IMR-90 (cell line): ENCODE data around the gene ANAPC5. TPM values are rescaled to one million over a fixed set of nuclear protein-coding genes. Genes with fewer than 3 reads are reported as not detected.
A peak's percentile ranks its signal among the peaks of the same experiment; 100 is the strongest.

Source experiments
- ATAC-seq: fragments of 200-7000 bp; cut with Tn5 transposase; 2 replicates; pipeline ENCODE4 v1.9.1; 2020; ENCODE audit warnings: low read depth, mild to moderate bottlenecking, moderate library complexity
- BruUV-seq: library from RNA; stranded (reverse); fragments of 400-500 nt; replicated peaks from 2 replicates; lab custom pipeline; 2021; lab: Mats Ljungman, UMichigan
- CTCF ChIA-PET: fragments of 300-600 bp; formaldehyde crosslinking; extraction: SDS; loops from one replicate; lab custom pipeline; 2021; ENCODE audit warnings: antibody characterized with exemption; lab: Yijun Ruan, JAX
- POLR2A ChIA-PET: fragments of 300-600 bp; sonication (Branson Sonifier 250); formaldehyde crosslinking; loops from one replicate; lab custom pipeline; 2022; ENCODE audit warnings: antibody characterized with exemption; ENCODE audit not compliant: unreplicated experiment; lab: Charles Lee
- DNase-seq: peaks from one replicate; pipeline ENCODE4 v3.0.0; 2013
- H2AFZ ChIP-seq: replicated peaks from 2 replicates; pipeline ENCODE3; 2013; ENCODE audit warnings: low read length, mild to moderate bottlenecking; ENCODE audit not compliant: poor library complexity
- H2AK5ac ChIP-seq: 2 replicates; pipeline ENCODE4 v1.6.1; 2013; ENCODE audit warnings: low read depth, low read length, inconsistent platforms
- H2AK9ac ChIP-seq: replicated peaks from 2 replicates; pipeline ENCODE3; 2013; ENCODE audit warnings: mild to moderate bottlenecking, low read depth, low read length, moderate library complexity; ENCODE audit not compliant: poor library complexity
- H2BK120ac ChIP-seq: 2 replicates; pipeline ENCODE4 v1.6.1; 2013; ENCODE audit warnings: low read depth, low read length, inconsistent platforms
- H2BK15ac ChIP-seq: 3 replicates; pipeline ENCODE4 v1.6.1; 2013; ENCODE audit warnings: low read depth, low read length, inconsistent platforms
- H2BK20ac ChIP-seq: 2 replicates; pipeline ENCODE4 v1.6.1; 2013; ENCODE audit warnings: low read depth, mild to moderate bottlenecking, inconsistent platforms, low read length, moderate library complexity
- H2BK5ac ChIP-seq: 2 replicates; pipeline ENCODE4 v1.6.1; 2013; ENCODE audit warnings: mild to moderate bottlenecking, low read depth, low read length, inconsistent platforms; ENCODE audit not compliant: poor library complexity, severe bottlenecking
- H3K14ac ChIP-seq: replicated peaks from 2 replicates; pipeline ENCODE4 v1.6.1; 2013; ENCODE audit warnings: low read depth, low read length, inconsistent platforms
- H3K18ac ChIP-seq: 2 replicates; pipeline ENCODE4 v1.6.1; 2013; ENCODE audit warnings: low read depth, low read length, control low read depth
- H3K23ac ChIP-seq: 2 replicates; pipeline ENCODE4 v1.6.1; 2013; ENCODE audit warnings: low read depth, low read length, inconsistent platforms
- H3K27ac ChIP-seq: 2 replicates; pipeline ENCODE4 v1.5.1; 2013; ENCODE audit warnings: mild to moderate bottlenecking, control low read depth, low read length; ENCODE audit not compliant: insufficient read depth
- H3K27me3 ChIP-seq: 2 replicates; pipeline ENCODE4 v1.6.1; 2013; ENCODE audit warnings: low read length; ENCODE audit not compliant: control insufficient read depth, insufficient read depth
- H3K36me3 ChIP-seq: 2 replicates; pipeline ENCODE4 v1.6.1; 2013; ENCODE audit warnings: low read length, mixed read lengths; ENCODE audit not compliant: control insufficient read depth, insufficient read depth
- H3K4ac ChIP-seq: 2 replicates; pipeline ENCODE4 v1.6.1; 2013; ENCODE audit warnings: low read depth, low read length, inconsistent platforms
- H3K4me1 ChIP-seq: 2 replicates; pipeline ENCODE4 v1.6.1; 2013; ENCODE audit warnings: low read length, mixed read lengths; ENCODE audit not compliant: control insufficient read depth, insufficient read depth
- H3K4me2 ChIP-seq: 2 replicates; pipeline ENCODE4 v1.6.1; 2013; ENCODE audit warnings: low read depth, mild to moderate bottlenecking, control low read depth, low read length, moderate library complexity
- H3K4me3 ChIP-seq: 2 replicates; pipeline ENCODE4 v1.5.1; 2013; ENCODE audit warnings: low read depth, mild to moderate bottlenecking, control low read depth, low read length, moderate library complexity; ENCODE audit not compliant: insufficient read depth
- H3K56ac ChIP-seq: 2 replicates; pipeline ENCODE4 v1.6.1; 2013; ENCODE audit warnings: low read length, inconsistent platforms; ENCODE audit not compliant: insufficient read depth; ENCODE audit errors: extremely low read depth
- H3K79me1 ChIP-seq, 2 experiments: 2 replicates each; pipeline ENCODE4 v1.6.1; 2013; ENCODE audit warnings: low read length in 2 of 2, inconsistent platforms in 1 of 2, low read depth in 1 of 2
- H3K9ac ChIP-seq: 2 replicates; pipeline ENCODE4 v1.6.1; 2013; ENCODE audit warnings: low read depth, low read length, control low read depth
- H3K9me1 ChIP-seq: 2 replicates; pipeline ENCODE4 v1.6.1; 2013; ENCODE audit warnings: low read length, inconsistent platforms; ENCODE audit not compliant: insufficient read depth
- H3K9me3 ChIP-seq: 2 replicates; pipeline ENCODE4 v1.6.1; 2013; ENCODE audit warnings: low read length; ENCODE audit not compliant: control insufficient read depth, insufficient read depth
- H4K20me1 ChIP-seq: 2 replicates; pipeline ENCODE4 v1.6.1; 2013; ENCODE audit warnings: low read length, inconsistent platforms; ENCODE audit not compliant: insufficient read depth
- H4K5ac ChIP-seq: 2 replicates; pipeline ENCODE4 v1.6.1; 2013; ENCODE audit warnings: mild to moderate bottlenecking, low read depth, low read length, control low read depth
- H4K8ac ChIP-seq, 2 experiments: 2 replicates each; pipeline ENCODE4 v1.6.1; 2013; ENCODE audit warnings: low read depth in 2 of 2, low read length in 2 of 2, control low read depth in 1 of 2, inconsistent platforms in 1 of 2
- H4K91ac ChIP-seq: 2 replicates; pipeline ENCODE4 v1.6.1; 2013; ENCODE audit warnings: low read depth, low read length, inconsistent platforms; ENCODE audit not compliant: insufficient read depth
- CHD1 ChIP-seq: IDR thresholded peaks from 2 replicates; pipeline ENCODE4 v1.6.1; 2012; ENCODE audit warnings: low read depth, low read length, improper control_type of control experiment
- MAFK ChIP-seq: IDR thresholded peaks from 2 replicates; pipeline ENCODE4 v1.6.1; 2012; ENCODE audit warnings: low read depth, low read length, improper control_type of control experiment
- NFE2L2 ChIP-seq: fragments of 150-350 bp; IDR thresholded peaks from 2 replicates; pipeline ENCODE4 v1.6.1; 2016; ENCODE audit warnings: low read depth, mild to moderate bottlenecking, low read length
- RFX5 ChIP-seq: IDR thresholded peaks from 2 replicates; pipeline ENCODE4 v1.8.0; 2012; ENCODE audit warnings: low read depth, mild to moderate bottlenecking, low read length, moderate library complexity
- WGBS, 2 experiments: methylation state at CpG; one replicate each; pipeline versions ENCODE4 v1.1.5 to v1.1.7; 2013; ENCODE audit warnings: missing lambda C conversion rate in 2 of 2; ENCODE audit not compliant: insufficient read length in 1 of 2; ENCODE audit errors: extremely low coverage in 2 of 2; 5-methylcytosine and 5-hydroxymethylcytosine counted together
- dilution Hi-C: fragments of 300-500 bp; cut with HindIII; formaldehyde crosslinking; loops from one replicate; pipeline ENCODE4 v1.14.3; 2018; ENCODE audit warnings: low sequenced_read_pairs; ENCODE audit not compliant: unreplicated experiment
- in situ Hi-C: fragments of 300-500 bp; cut with MboI; formaldehyde crosslinking; loops from 3 replicates; pipeline ENCODE4 v1.14.3; 2019; ENCODE audit warnings: low sequenced_read_pairs, inconsistent platforms, mixed read lengths
- intact Hi-C: fragments of 100-400 bp; cut with micrococcal nuclease; formaldehyde crosslinking; loops from 2 replicates; pipeline ENCODE4 v1.10.0; 2022
- polyA plus RNA-seq, 3 experiments: library from polyadenylated mRNA; depleted of rRNA; stranded (reverse); fragments of >200 nt; gene quantifications; 2 replicates each; pipeline ENCODE4 v1.2.3, GENCODE V29; 2012; ENCODE audit warnings: low replicate concordance in 1 of 3
- total RNA-seq: library from RNA; depleted of rRNA; stranded (reverse); fragments of >200 nt; gene quantifications from 2 replicates; pipeline ENCODE4 v1.2.3, GENCODE V29; 2012

Gene ANAPC5
- total and polyA plus RNA-seq, 2 of the 4 experiments (the other 2 are of a cell fraction) = 157 to 211 TPM

GRCh38 chr12:121366063-121366459, 13.8 kb upstream of the ANAPC5 start:
- Histone ChIP-seq H2BK15ac (no peak overlapping the region), H3K4me3 (no peak overlapping the region), H2BK20ac (no peak overlapping the region), H4K20me1 (no peaks in the 10 kb centered on the region), H3K4me1 (no peaks in the 10 kb centered on the region), H2BK120ac (no peak overlapping the region), H3K27ac (no peak overlapping the region), H3K14ac (no peak overlapping the region), H2AK5ac (no peak overlapping the region), H3K9me3 (no peaks in the 10 kb centered on the region), H3K27me3 (0 out of 2 replicates have a peak, but pooled peaks cover 1% of the 10 kb centered on the region), H3K9me1 (no peaks in the 10 kb centered on the region), H3K9ac (no peak overlapping the region), H4K5ac (no peak overlapping the region), H4K91ac (no peak overlapping the region), H3K36me3 (no peaks in the 10 kb centered on the region), H3K23ac (peak overlapping the region; percentile 59; the same call in 1 of the 2 replicates), H3K4ac (no peak overlapping the region), H2AK9ac (no peak overlapping the region), H2AFZ (no peak overlapping the region), H3K79me1 (no peaks in the 10 kb centered on the region), H3K18ac (no peak overlapping the region), H2BK5ac (no peak overlapping the region), H3K4me2 (no peak overlapping the region), H3K56ac (no peak overlapping the region), H4K8ac (no peak overlapping the region)
- no TSS peak for BruUV-seq
- WGBS, 2 experiments = 60% methylated on average over 3 of the region's 4 CpGs; no CpG with 5 or more reads in 1 of the 2 experiments
- intact Hi-C loops = no loop called here
- in situ Hi-C loops = no loop called here
- no peak for ATAC-seq
- ChIA-PET POLR2A (interaction anchor here (1.2 kb wide), 1 partner anchor 14 kb away, joined by 3 read pairs; the partner anchor contains the start of gene ANAPC5), CTCF (no interaction called here)
- dilution Hi-C loops = no loop called here
- DNase-seq = no peak
- TF ChIP-seq MAFK = no peak
- TF ChIP-seq NFE2L2 = no peak
- no peak for TF ChIP-seq RFX5
- no peak for TF ChIP-seq CHD1
